NCI-H146 treated with DMSO at 0.1 percent for 48 hours (cell line): ENCODE results near the gene RGS12.
A peak's percentile ranks its signal among the peaks of the same experiment; 100 is the strongest.

Experiments
- DNase-seq: peaks from one replicate; lab custom pipeline; 2025; ENCODE audit not compliant: unreplicated experiment; lab: John Stamatoyannopoulos, UW

The RGS12 gene

DNA sequence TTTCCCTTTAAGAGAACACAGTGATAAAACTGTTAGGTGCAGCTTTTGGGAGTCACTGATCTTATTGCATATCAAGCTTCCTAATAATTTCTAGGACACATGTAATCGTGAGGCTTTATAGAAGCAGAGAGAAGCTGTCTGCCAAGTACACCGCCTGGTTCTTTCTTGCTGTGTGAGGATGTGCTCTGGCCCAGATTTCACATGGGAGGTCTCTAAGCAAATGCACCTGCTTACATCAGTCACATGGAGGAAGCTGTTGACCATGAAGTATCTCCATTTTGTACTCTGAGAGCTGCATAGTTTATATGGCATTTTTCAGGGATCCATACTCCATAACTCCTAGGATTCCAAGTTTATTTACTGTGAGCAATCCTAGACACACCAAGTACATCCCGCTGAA, 37.1 kb downstream of the RGS12 start:
- no peak for DNase-seq

GRCh38 chr4:3330707-3331106, 37.9 kb downstream of the RGS12 start:
- DNase-seq: no peak

DNA sequence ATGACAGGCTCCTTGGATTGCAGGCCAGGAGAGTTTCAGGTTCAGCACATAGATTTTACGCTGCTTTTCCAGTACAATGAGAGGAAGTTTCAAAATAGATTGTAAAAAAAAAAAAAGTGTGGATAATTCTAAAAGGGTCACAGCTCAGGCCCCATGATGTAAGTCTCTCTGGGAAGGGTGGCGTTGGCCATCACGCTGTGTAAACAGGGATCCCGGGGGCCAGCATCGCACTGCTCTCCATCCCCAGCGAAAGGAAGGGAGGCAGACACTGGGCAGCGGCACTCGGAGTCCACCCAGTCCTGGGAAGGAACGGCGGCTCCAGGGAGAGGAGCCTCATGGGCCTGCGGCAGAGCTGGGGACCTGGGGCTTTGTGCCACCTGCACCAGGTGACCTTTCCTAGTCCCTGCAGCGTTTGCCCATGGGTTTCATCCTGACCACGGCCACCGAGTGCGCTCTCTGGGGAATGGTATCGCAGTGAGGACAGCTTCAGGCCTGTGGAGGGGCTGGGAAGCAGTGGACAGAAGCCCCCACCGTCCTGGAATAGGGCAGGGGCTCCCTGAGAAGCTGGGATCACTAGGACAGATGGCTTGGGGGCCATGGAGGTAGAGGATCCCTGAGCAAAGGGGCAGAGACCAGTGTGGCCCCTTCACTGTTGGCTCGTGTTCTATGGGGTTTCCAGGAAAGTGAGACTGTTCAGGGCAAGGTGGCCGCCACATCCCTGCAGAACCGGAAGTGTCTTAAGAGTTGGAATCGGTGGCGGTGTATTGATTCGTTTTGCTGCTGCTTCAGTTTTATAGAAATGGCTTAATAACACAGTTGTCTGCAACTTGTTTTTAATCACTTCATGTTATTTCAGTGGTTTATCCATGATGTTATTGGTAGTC, 38.9 kb downstream of the RGS12 start:
- DNase-seq: no peak

- no peak for DNase-seq
These were observed 39.7 kb downstream of the RGS12 start for GRCh38 chr4:3332498-3332897.

GRCh38 chr4:3334316-3334715, 41.5 kb downstream of the RGS12 start:
- DNase-seq: no peak

- no peak for DNase-seq
These were observed 42.6 kb downstream of the RGS12 start for GRCh38 chr4:3335385-3335784.

DNA sequence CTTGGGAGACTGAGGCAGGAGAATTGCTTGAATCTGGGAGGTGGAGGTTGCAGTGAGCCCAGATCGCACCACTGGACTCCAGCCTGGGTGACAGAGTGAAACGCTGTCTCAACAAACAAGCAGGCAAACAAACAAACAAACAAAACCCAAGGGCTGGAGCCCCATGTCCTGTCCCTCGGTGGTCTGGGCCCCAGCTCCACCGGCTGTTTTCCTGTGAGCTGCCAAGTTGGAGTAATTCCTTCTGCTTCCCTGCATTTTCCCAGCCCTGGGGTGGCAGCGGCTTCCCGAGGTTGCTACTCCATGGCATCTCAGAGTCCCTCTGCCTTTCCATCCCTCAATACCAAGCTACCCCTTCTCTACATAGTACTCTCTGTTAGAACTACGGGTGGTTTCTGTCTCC, 43.2 kb downstream of the RGS12 start:
- DNase-seq: no peak

DNA sequence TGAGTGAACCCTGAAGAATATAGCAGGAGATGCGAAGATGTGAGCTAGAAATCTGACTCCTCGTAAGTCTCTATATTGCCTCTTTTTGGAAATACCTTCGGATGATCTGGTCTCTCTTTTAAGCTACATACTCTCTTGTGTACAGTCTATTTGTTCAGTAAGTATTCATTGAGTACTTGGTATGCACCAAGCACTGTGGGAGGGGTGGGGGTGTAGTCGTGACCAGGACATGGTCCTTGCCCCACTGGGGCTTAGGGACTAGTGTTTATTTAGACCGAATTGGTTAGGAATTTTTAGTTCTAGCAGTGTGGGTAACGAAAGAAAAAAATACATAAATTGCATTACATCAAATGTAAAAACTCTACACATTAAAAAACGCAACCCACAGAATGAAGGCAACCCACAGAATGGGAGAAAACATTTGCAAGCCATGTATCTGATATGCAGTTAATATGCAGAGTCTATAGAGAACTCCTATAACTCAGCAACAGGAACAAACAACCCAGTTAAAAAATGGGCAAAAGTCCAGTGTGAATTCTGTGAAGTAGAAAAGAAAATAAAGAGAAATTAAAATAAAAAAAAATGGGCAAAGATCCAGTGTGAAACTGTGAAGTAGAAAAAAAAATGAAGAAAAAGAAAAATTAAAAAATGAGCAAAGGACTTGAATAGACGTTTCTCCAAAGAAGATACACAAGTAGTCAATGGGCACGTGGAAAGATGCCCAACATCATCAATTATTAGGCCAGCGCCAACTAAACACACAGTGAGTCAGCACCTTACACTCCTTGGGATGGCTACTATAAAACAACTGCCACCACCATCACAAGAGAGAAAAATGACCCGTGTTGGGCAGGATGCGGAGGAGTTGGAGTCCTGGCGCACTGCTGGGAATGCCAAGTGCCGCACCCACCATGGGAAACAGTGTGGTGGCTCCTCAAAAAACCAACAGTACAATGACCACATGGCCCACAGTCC, 43.8 kb downstream of the RGS12 start:
- DNase-seq: no peak

- no peak for DNase-seq
These were observed 44.5 kb downstream of the RGS12 start for GRCh38 chr4:3337357-3337732.

DNA sequence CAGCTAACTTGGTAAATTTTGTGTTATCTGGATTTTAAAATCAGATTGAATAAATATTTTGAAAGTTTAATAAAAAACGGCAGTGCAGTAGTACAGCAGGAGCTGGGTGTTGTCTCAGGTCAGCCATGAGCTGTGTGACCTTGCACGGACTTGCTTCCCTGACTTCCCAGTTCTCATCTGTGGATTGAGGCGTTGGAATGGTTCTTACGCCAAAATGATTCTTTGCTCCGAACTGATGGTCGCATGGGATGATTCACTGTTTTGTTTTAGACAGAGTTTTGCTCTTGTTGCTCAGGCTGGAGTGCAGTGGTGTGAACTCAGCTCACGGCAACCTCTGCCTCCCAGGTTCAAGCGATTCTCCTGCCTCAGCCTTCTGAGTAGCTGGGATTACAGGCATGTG, 45.0 kb downstream of the RGS12 start:
- no peak for DNase-seq

- no peak for DNase-seq
These were observed 45.6 kb downstream of the RGS12 start for GRCh38 chr4:3338321-3338838.

- DNase-seq: no peak
These were observed 46.2 kb downstream of the RGS12 start for GRCh38 chr4:3338976-3339531.

- DNase-seq: no peak
These were observed 46.8 kb downstream of the RGS12 start for GRCh38 chr4:3339577-3339976.

DNA sequence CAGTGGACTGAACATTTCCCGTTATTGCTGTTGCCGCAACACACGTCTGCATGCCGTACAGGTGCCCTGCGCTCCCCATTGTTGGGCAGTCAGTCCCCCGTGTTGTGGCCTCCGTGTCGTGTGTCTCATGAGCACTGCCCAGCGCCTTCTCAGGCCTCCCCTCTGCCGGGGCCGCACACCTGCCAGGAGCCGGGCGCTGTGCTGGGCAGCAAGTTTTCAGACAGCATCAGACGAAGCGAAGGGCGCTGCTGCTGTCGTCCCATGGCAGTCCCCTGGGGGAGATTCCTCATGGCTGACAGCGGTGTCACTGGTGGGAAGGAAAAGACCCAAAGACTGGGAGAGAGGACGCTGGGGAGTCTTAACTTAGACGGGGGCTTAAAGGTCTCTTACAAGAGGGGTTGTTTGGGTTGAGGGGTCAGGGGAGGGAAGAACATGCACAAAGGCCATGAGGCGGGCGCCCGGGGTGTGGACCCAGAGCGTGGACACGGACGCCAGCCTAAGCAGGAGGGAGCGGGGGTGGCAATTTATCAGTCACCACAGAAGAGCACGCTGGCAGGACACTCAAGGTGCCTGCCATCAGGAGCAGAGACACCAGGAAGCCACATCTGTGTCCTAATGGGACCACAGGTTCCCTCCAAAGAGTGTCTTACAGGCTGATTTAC, 47.3 kb downstream of the RGS12 start:
- DNase-seq: no peak

DNA sequence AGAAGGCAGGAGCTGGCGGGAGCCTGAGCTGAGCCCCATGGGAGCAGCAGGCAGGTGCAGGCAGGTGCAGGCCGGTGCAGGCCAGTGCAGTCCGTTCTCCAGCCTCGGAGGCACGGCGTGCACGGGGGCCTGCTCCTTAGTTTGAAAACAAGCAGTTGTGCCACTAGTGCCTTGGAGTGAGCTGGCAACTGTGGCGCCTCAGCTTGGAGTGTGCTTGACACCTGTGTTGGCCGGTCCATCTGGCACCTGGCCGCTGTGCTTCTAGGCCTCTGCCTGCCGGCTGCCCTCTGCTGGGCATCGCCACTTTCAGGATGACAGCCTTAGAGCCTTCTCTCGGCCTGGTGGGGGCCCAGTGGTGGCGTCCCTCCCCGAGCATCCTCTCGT, 47.9 kb downstream of the RGS12 start:
- no peak for DNase-seq

- DNase-seq: no peak
These were observed 48.9 kb downstream of the RGS12 start for GRCh38 chr4:3341760-3342159.

DNA sequence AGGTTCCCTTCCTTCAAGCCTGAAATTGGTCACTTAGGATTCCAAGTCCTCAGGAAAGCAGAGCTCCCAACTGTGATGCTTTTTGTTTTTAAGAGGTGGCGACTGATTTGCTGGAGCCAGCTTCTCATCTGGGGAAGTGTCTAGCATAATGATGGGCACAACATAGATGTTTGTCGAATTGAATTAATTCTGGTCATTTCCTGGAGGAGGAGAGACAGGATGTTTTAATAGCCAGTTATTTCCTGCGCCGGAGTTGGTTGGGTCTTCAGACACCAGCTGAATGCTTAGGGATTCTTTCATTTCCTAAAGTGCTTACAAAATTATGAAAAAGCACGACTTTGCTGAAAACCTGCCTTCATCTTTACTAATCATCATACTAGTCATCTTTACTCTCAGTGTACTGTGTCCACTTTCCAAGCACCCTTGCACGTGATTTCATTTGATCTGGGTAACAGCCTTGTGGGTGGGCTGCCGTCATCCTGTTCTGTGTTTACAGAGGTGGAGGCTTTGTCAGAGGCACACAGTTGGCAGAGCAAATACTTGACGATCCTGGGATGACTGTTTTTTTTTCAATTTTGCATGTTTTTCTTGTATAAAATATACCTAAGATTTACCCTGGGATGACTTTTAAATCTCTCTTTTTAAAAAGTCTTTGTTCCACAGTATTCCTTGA, 49.5 kb downstream of the RGS12 start:
- DNase-seq: peak; percentile 38
